Astrocyte of the cerebellum (primary cell): ENCODE data around the gene LIPA.
"Not testable (repeated sequence)": the region's sequence is repeated elsewhere in the genome, so short reads cannot be mapped to it uniquely, and the experiment has no call there.

Experiments
- DNase-seq: peaks from one replicate; pipeline ENCODE4 v3.0.0-alpha.2; 2011; ENCODE audit warnings: low read depth
- H3K4me3 ChIP-seq: 2 replicates; pipeline ENCODE4 v1.5.1; 2011; ENCODE audit warnings: mild to moderate bottlenecking, low read depth, low read length, moderate library complexity
- CTCF ChIP-seq: IDR thresholded peaks from 2 replicates; pipeline ENCODE4 v1.5.1; 2012; ENCODE audit warnings: low read length, low read depth, moderate library complexity, mild to moderate bottlenecking; ENCODE audit errors: missing control alignments
- in situ Hi-C: cut with HindIII; loops from 2 replicates; pipeline ENCODE4 v1.10.0; 2017; ENCODE audit warnings: low sequenced_read_pairs

The LIPA gene

DNA sequence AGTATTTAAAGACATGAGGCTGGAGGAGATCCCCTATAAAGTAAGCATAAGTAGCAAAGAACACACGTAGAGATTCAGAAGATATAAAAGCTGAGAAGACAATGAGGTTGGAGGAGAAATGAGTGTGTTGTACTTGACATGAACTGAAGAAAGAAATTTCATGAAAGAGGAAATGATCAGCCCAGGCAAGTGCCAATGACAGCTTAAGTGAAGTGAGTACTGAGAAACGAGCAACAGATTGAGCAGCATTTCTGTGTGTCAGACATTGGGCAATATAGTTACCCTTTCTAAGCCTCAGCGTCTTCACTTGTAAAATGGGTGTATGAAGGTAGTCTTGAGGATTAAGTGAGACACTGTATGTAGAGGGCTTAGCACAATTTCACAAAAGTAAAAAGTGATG, 4.8 kb upstream of the LIPA start:
- DNase-seq = no peak
- in situ Hi-C loops = no loop called here
- H3K4me3 ChIP-seq = no peak overlapping the region
- TF ChIP-seq CTCF = no peak

GRCh38 chr10:89255793-89256192, 4.2 kb upstream of the LIPA start:
- no peak overlapping the region for H3K4me3 ChIP-seq
- in situ Hi-C loops = no loop called here
- no peak for TF ChIP-seq CTCF
- no peak for DNase-seq

DNA sequence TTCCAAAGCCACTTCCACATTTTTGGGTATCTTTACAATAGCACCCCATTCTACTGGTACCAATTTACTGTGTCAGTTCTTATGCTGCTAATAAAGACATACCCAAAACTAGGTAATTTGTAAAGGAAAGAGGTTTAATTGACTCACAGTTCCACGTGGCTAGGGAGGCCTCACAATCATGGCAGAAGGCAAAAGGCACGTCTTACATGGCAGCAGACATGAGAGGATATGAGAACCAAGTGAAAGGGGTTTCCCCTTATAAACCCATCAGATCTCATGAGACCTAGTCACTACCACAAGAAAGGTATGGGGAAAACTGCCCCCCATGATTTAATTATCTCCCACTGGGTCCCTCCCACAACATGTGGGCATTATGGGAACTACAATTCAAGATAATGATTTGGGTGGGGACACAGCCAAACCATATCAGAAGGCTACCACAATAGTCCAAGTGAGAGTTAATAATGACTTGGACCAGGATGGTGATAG, 3.6 kb upstream of the LIPA start:
- in situ Hi-C loops, H3K4me3 ChIP-seq, DNase-seq: not testable (repeated sequence)

GRCh38 chr10:89252225-89252585, 630 bp upstream of the LIPA start:
- no peak for TF ChIP-seq CTCF
- no peak for DNase-seq
- H3K4me3 ChIP-seq = peak overlapping the region; percentile 96
- in situ Hi-C loops = no loop called here

DNA sequence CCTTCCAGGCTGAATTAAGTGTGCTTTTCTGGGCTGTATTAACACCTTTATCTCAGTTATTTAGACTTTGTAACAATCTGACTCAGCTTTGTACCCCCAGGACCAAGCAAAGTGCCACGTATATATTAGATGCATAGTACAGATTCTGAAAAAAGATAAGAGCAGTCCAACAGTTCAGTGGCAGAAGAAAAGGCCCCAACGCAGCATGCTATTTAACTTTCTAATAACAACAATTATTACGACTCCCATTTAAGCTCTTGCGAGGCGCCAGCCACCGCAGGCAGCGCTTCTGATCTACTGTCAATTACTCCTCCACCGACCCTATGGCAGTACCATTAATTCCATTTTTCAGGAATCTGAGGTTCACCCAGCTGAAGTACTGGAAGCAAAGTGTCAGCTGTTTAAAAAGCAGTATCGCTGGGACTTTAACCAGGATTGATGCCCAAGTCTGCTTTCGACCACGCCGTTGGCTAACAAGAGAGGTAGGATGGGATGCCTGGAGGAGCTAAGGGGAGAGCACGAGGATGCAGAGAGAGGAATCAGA, 638 bp downstream of the LIPA start:
- TF ChIP-seq CTCF = no peak
- no peak for DNase-seq
- in situ Hi-C loops = no loop called here
- peak overlapping the region; percentile 96 for H3K4me3 ChIP-seq

GRCh38 chr10:89248990-89249389, 2.6 kb downstream of the LIPA start:
- no peak overlapping the region for H3K4me3 ChIP-seq
- in situ Hi-C loops = no loop called here

GRCh38 chr10:89247623-89248022, 4.0 kb downstream of the LIPA start:
- DNase-seq, H3K4me3 ChIP-seq, in situ Hi-C loops: not testable (repeated sequence)

More at GRCh38 chr10:89248990-89249389, 2.6 kb downstream of the LIPA start:
- DNase-seq = no peak
- TF ChIP-seq CTCF = no peak

DNA sequence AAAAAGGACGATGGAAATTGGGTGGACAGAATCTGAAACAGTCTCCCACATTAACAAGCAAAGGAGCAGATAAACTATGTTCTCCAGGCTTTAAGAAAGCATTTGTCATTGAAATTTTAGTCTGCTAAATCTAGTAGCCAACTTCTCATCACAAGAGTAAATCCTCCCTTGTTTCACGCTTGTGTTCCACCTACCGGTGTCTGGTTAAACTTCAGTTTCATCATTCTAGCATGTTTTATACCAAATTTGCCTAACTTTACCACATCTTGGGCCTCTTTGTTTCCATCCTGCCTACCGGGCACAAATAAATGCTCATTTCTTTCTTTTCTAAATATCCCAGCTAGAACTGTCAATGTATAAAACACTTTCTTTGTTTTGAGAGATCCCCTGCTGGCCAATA, 5.8 kb downstream of the LIPA start:
- in situ Hi-C loops = no loop called here
- no peak for TF ChIP-seq CTCF
- H3K4me3 ChIP-seq = no peak overlapping the region
- no peak for DNase-seq
